ENCODE results near the gene PACC1.

DNA sequence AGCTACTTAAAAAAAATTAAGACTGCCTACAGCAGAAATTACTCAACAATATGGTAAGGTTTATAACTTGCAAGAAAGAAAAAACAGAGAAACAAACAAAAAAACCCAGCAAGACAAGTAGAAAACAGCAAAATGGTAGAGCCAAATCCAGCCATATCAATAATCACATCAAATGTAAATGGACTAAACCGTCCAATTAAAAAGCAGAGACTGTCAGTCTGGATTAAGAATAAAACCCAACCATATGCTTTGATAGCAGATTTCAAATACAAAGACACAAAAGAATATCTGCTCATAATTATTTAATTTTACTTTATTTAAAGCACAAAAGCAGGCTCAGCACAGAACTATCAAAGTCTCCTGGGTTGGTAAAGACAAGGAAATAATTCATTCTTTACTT is 17.5 kb downstream of the PACC1 start:
- TF ChIP-seq, protein P1, sequence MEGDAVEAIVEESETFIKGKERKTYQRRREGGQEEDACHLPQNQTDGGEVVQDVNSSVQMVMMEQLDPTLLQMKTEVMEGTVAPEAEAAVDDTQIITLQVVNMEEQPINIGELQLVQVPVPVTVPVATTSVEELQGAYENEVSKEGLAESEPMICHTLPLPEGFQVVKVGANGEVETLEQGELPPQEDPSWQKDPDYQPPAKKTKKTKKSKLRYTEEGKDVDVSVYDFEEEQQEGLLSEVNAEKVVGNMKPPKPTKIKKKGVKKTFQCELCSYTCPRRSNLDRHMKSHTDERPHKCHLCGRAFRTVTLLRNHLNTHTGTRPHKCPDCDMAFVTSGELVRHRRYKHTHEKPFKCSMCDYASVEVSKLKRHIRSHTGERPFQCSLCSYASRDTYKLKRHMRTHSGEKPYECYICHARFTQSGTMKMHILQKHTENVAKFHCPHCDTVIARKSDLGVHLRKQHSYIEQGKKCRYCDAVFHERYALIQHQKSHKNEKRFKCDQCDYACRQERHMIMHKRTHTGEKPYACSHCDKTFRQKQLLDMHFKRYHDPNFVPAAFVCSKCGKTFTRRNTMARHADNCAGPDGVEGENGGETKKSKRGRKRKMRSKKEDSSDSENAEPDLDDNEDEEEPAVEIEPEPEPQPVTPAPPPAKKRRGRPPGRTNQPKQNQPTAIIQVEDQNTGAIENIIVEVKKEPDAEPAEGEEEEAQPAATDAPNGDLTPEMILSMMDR (conservative IDR thresholded peaks at IDR 0.05 in 1 of 2, IDR thresholded peaks at IDR 0.05 in 1 of 2; ENCODE audit: extremely low read depth in 1 of 2, insufficient read depth in 1 of 2, low read depth in 1 of 2, low read length in 2 of 2), result no peak
- TF ChIP-seq EZH2 (IDR thresholded peaks at IDR 0.05; ENCODE audit: borderline replicate concordance, low read length), result no peak
